HepG2 (cell line): ENCODE data around the gene TH. TPM values are rescaled to one million over a fixed set of nuclear protein-coding genes. Genes with fewer than 3 reads are reported as not detected.

ENCODE experiments used
- ADNP ChIP-seq: sonication (generic); formaldehyde crosslinking; IDR thresholded peaks from 2 replicates; pipeline ENCODE4 v1.4.0; 2020; ENCODE audit warnings: missing genetic modification reagents
- ATF3 ChIP-seq: sonication (generic); formaldehyde crosslinking; IDR thresholded peaks from 2 replicates; pipeline ENCODE4 v1.4.0; 2020; ENCODE audit warnings: missing genetic modification reagents
- BORCS8-MEF2B ChIP-seq: sonication (generic); formaldehyde crosslinking; IDR thresholded peaks from 2 replicates; pipeline ENCODE4 v1.8.0; 2022; ENCODE audit warnings: mild to moderate bottlenecking, missing genetic modification reagents
- CBX2 ChIP-seq, 2 experiments: fragments of 200-600 bp in 1 of 2; sonication (generic); formaldehyde crosslinking in 1 of 2; IDR thresholded peaks; 2 replicates each; pipeline versions ENCODE4 v1.7.0 to v1.8.1; 2018 to 2022; ENCODE audit warnings: low read depth in 2 of 2, low read length in 1 of 2, mild to moderate bottlenecking in 1 of 2, missing genetic modification reagents in 1 of 2
- ESRRA ChIP-seq: sonication (generic); formaldehyde crosslinking; IDR thresholded peaks from 2 replicates; pipeline ENCODE4 v1.5.1; 2020; ENCODE audit warnings: mild to moderate bottlenecking, low read depth, missing genetic modification reagents
- FOSL2 ChIP-seq: sonication (generic); formaldehyde crosslinking; IDR thresholded peaks from 2 replicates; pipeline ENCODE4 v1.4.0; 2020; ENCODE audit warnings: missing genetic modification reagents
- GPN1 ChIP-seq: sonication (generic); formaldehyde crosslinking; IDR thresholded peaks from 2 replicates; pipeline ENCODE4 v1.5.1; 2020; ENCODE audit warnings: missing genetic modification reagents, borderline replicate concordance
- KDM1A ChIP-seq: IDR thresholded peaks from 2 replicates; pipeline ENCODE4 v1.6.1; 2016; ENCODE audit warnings: missing compliant biosample characterization
- KLF12 ChIP-seq: sonication (generic); formaldehyde crosslinking; IDR thresholded peaks from 2 replicates; pipeline ENCODE4 v1.4.0; 2020; ENCODE audit warnings: missing genetic modification reagents, borderline replicate concordance
- MLLT10 ChIP-seq: sonication (generic); formaldehyde crosslinking; IDR thresholded peaks from 2 replicates; pipeline ENCODE4 v1.4.0; 2020; ENCODE audit warnings: missing genetic modification reagents
- NFAT5 ChIP-seq: sonication (generic); formaldehyde crosslinking; IDR thresholded peaks from 2 replicates; pipeline ENCODE4 v1.4.0; 2020; ENCODE audit warnings: missing genetic modification reagents
- NFE2L2 ChIP-seq: fragments of 150-350 bp; IDR thresholded peaks from 2 replicates; pipeline ENCODE4 v1.6.1; 2014; ENCODE audit warnings: low read length
- NR2F6 ChIP-seq, 2 experiments: IDR thresholded peaks; 2 replicates each; pipeline ENCODE4 v1.6.1; 2016; ENCODE audit warnings: antibody characterized with exemption in 1 of 2, mild to moderate bottlenecking in 1 of 2
- REPIN1 ChIP-seq: sonication (generic); formaldehyde crosslinking; IDR thresholded peaks from 2 replicates; pipeline ENCODE4 v1.8.0; 2022; ENCODE audit warnings: missing genetic modification reagents, low read depth, mild to moderate bottlenecking, borderline replicate concordance
- RFX3 ChIP-seq: IDR thresholded peaks from 2 replicates; pipeline ENCODE4 v1.6.1; 2016; ENCODE audit warnings: missing biosample characterization, missing genetic modification reagents
- SMAD9 ChIP-seq: sonication (generic); formaldehyde crosslinking; IDR thresholded peaks from 2 replicates; pipeline ENCODE4 v1.5.1; 2020; ENCODE audit warnings: mild to moderate bottlenecking, missing genetic modification reagents
- TEAD2 ChIP-seq: sonication (generic); formaldehyde crosslinking; IDR thresholded peaks from 2 replicates; pipeline ENCODE4 v1.9.0; 2021; ENCODE audit warnings: missing genetic modification reagents
- U2AF2 ChIP-seq: fragments of 200-400 bp; formaldehyde crosslinking; IDR thresholded peaks from 2 replicates; pipeline ENCODE4 v1.6.1; 2017; ENCODE audit warnings: low read depth, mild to moderate bottlenecking, low read length
- ZFP41 ChIP-seq: sonication (generic); formaldehyde crosslinking; IDR thresholded peaks from 2 replicates; pipeline ENCODE4 v1.4.0; 2020; ENCODE audit warnings: mild to moderate bottlenecking, missing genetic modification reagents, borderline replicate concordance
- ZFP62 ChIP-seq: sonication (generic); formaldehyde crosslinking; IDR thresholded peaks from 2 replicates; pipeline ENCODE4 v1.4.0; 2020; ENCODE audit warnings: missing genetic modification reagents
- ZNF563 ChIP-seq: sonication (generic); formaldehyde crosslinking; IDR thresholded peaks from 2 replicates; pipeline ENCODE4 v1.8.0; 2022; ENCODE audit warnings: mild to moderate bottlenecking, moderate library complexity, missing genetic modification reagents
- ZNF781 ChIP-seq: sonication (generic); formaldehyde crosslinking; IDR thresholded peaks from 2 replicates; pipeline ENCODE4 v1.5.1; 2020; ENCODE audit warnings: borderline replicate concordance, mild to moderate bottlenecking, missing genetic modification reagents; ENCODE audit errors: not compliant biosample characterization
- polyA plus RNA-seq, 8 experiments: library from polyadenylated mRNA; depleted of rRNA in 3 of 8; stranded (reverse) in 7 of 8; unstranded in 1 of 8; fragments of >200 nt; fragmentation: Illumina TruSeq in 4 of 8; extraction: Trizol in 4 of 8; gene quantifications; 2 replicates each; pipeline versions ENCODE4 v1.2.1 to v1.2.3, GENCODE V29; 2011 to 2016; ENCODE audit warnings: low read depth in 4 of 8, missing spikeins in 1 of 8, mixed read lengths in 1 of 8; ENCODE audit not compliant: insufficient read depth in 1 of 8
- total RNA-seq, 5 experiments: library from RNA; depleted of rRNA; stranded (reverse); fragments of >200 nt; fragmentation: Illumina TruSeq; extraction: Trizol; gene quantifications; 2 replicates each; pipeline ENCODE4 v1.2.3, GENCODE V29; 2016; ENCODE audit warnings: low read depth in 1 of 5

Gene TH
- total and polyA plus RNA-seq, 2 of the 13 experiments (the other 11 are each of a cell fraction or from before 2014, with no cell fraction given): 0.36 TPM; not detected in 1

GRCh38 chr11:2137202-2138067, 34.2 kb downstream of the TH start (continued):
- TF ChIP-seq ATF3 (CRISPR knock-in tag) (no peak), ESRRA (CRISPR knock-in tag) (no peak), REPIN1 (CRISPR knock-in tag) (no peak; the same call in 1 of the 2 replicates), ZFP41 (CRISPR knock-in tag) (no peak), CBX2 (IDR thresholded peaks at IDR 0.05; ENCODE audit: low read depth, low read length) (no peak), CBX2 (CRISPR knock-in tag; IDR thresholded peaks at IDR 0.05; ENCODE audit: low read depth) (no peak), BORCS8-MEF2B (CRISPR knock-in tag) (peak; percentile 8; the same call in 1 of the 2 replicates), SMAD9 (CRISPR knock-in tag) (no peak), NR2F6 (IDR thresholded peaks at IDR 0.05) (no peak), NR2F6 (CRISPR knock-in tag; IDR thresholded peaks at IDR 0.05) (no peak; the same call in 1 of the 2 replicates), ZNF781 (CRISPR knock-in tag) (no peak), GPN1 (CRISPR knock-in tag) (no peak), FOSL2 (CRISPR knock-in tag) (peak; percentile 5; the same call in 1 of the 2 replicates), TEAD2 (no peak), NFE2L2 (no peak), ADNP (no peak), KLF12 (CRISPR knock-in tag) (no peak), RFX3 (CRISPR knock-in tag) (no peak), MLLT10 (CRISPR knock-in tag) (peak; percentile 39; the same call in 1 of the 2 replicates), ZFP62 (CRISPR knock-in tag) (no peak), NFAT5 (no peak), U2AF2 (no peak), ZNF563 (CRISPR knock-in tag) (0 out of 2 replicates have a peak, but pooled peaks have one; percentile 21), KDM1A (CRISPR knock-in tag) (no peak)
